Fibroblast of villous mesenchyme (primary cell): ENCODE measurements around the gene PIK3AP1. TPM values are rescaled to one million over a fixed set of nuclear protein-coding genes. Genes with fewer than 3 reads are reported as not detected.

Experiments
- DNase-seq: peaks from one replicate; pipeline ENCODE4 v3.0.0-alpha.2; 2010; ENCODE audit warnings: low read depth
- H3K4me3 ChIP-seq: 2 replicates; pipeline ENCODE4 v1.5.1; 2011; ENCODE audit warnings: low read depth, mild to moderate bottlenecking, low read length
- CTCF ChIP-seq: IDR thresholded peaks from 2 replicates; pipeline ENCODE4 v1.5.1; 2012; ENCODE audit warnings: low read depth, mild to moderate bottlenecking, low read length; ENCODE audit not compliant: insufficient read depth
- total RNA-seq: library from RNA; depleted of rRNA; stranded (reverse); fragments of >200 nt; gene quantifications from 2 replicates; pipeline ENCODE4 v1.2.3, GENCODE V29; 2012

The PIK3AP1 gene
- total RNA-seq, 1 donor = not detected

GRCh38 chr10:96719200-96719599 is 1.1 kb downstream of the PIK3AP1 start:
- DNase-seq = no peak
- H3K4me3 ChIP-seq = no peak overlapping the region
- no peak for TF ChIP-seq CTCF

GRCh38 chr10:96718304-96718990 is 1.9 kb downstream of the PIK3AP1 start:
- no peak overlapping the region for H3K4me3 ChIP-seq
- TF ChIP-seq CTCF = no peak
- no peak for DNase-seq

- TF ChIP-seq CTCF = no peak
- no peak for DNase-seq
- H3K4me3 ChIP-seq = no peak overlapping the region
Measured at GRCh38 chr10:96716390-96716789, 3.9 kb downstream of the PIK3AP1 start.

GRCh38 chr10:96714746-96715255 is 5.5 kb downstream of the PIK3AP1 start:
- no peak overlapping the region for H3K4me3 ChIP-seq
- no peak for DNase-seq
- TF ChIP-seq CTCF = no peak

- no peak for TF ChIP-seq CTCF
- H3K4me3 ChIP-seq = no peak overlapping the region
- no peak for DNase-seq
Measured at GRCh38 chr10:96714031-96714590, 6.2 kb downstream of the PIK3AP1 start.

GRCh38 chr10:96712662-96713271 is 7.5 kb downstream of the PIK3AP1 start:
- no peak for DNase-seq
- no peak overlapping the region for H3K4me3 ChIP-seq
- TF ChIP-seq CTCF = no peak
